ENCODE data around the gene DTNB. TPM values are rescaled to one million over a fixed set of nuclear protein-coding genes. Genes with fewer than 3 reads are reported as not detected.

DTNB gene
- total RNA-seq, 1 experiment from 2014 or later = 26.3 TPM

DNA sequence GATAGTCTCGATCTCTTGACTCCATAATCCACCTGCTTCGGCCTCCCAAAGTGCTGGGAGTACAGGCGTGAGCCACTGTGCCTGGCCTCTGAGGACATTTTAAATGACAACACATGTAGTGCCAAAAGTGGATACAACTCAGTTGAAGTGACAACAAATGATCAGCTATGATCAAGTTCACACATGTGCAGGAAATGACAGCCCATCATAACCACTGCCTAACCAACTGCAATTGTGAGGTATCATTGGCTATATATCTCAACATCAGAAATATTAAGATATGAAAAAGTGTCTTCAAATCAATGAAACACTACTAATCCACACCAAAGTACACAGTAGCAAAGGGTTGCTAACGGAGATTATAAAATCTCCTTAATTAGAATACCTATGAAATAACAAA is 84.8 kb downstream of the DTNB start:
- no TSS peak for BruUV-seq (replicated peaks)
- no peak for DNase-seq (ENCODE audit: unreplicated experiment)
- Mint-ChIP-seq H3K36me3 (ENCODE audit: insufficient read depth, unreplicated experiment) (no peaks in the 10 kb centered on the region), H3K4me3 (ENCODE audit: unreplicated experiment) (no peak overlapping the region), H3K9me3 (ENCODE audit: unreplicated experiment) (no peaks in the 10 kb centered on the region), H3K27ac (ENCODE audit: low read depth, unreplicated experiment) (no peak overlapping the region), H3K4me1 (ENCODE audit: insufficient read depth, unreplicated experiment) (peaks cover 15% of the 10 kb centered on the region), H3K27me3 (ENCODE audit: insufficient read depth, unreplicated experiment) (no peaks in the 10 kb centered on the region)
- TF ChIP-seq, protein P1, sequence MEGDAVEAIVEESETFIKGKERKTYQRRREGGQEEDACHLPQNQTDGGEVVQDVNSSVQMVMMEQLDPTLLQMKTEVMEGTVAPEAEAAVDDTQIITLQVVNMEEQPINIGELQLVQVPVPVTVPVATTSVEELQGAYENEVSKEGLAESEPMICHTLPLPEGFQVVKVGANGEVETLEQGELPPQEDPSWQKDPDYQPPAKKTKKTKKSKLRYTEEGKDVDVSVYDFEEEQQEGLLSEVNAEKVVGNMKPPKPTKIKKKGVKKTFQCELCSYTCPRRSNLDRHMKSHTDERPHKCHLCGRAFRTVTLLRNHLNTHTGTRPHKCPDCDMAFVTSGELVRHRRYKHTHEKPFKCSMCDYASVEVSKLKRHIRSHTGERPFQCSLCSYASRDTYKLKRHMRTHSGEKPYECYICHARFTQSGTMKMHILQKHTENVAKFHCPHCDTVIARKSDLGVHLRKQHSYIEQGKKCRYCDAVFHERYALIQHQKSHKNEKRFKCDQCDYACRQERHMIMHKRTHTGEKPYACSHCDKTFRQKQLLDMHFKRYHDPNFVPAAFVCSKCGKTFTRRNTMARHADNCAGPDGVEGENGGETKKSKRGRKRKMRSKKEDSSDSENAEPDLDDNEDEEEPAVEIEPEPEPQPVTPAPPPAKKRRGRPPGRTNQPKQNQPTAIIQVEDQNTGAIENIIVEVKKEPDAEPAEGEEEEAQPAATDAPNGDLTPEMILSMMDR (IDR thresholded peaks at IDR 0.05; ENCODE audit: unreplicated experiment) = no peak
- ChIA-PET POLR2A (no interaction called here), CTCF (interaction anchor here (1.2 kb wide), 1 partner anchor 18 kb away, joined by 4 read pairs; no protein-coding TSS in a partner anchor)
- intact Hi-C loops (cut with micrococcal nuclease) = no loop called here

DNA sequence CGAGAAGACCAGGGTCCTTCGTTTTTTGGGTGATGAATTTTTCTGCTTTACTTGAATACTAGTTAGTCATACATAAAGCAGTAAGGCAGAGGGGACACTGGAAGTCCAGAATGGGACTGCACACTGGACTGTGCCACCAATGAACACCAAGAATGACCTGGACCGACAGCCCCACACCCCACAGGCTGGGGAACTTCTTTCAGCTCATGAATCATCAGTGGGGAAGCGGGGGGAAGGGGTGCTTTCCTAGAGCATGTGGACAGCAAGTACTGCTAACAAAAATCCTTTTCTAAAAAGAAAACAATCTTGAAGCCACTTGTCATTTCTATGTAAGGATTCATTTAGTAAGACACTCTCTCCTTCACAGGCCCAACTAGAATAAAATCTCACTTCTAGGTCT is 86.0 kb downstream of the DTNB start:
- Mint-ChIP-seq H3K27ac (ENCODE audit: low read depth, unreplicated experiment) (no peak overlapping the region), H3K36me3 (ENCODE audit: insufficient read depth, unreplicated experiment) (no peaks in the 10 kb centered on the region), H3K9me3 (ENCODE audit: unreplicated experiment) (no peaks in the 10 kb centered on the region), H3K27me3 (ENCODE audit: insufficient read depth, unreplicated experiment) (no peaks in the 10 kb centered on the region), H3K4me3 (ENCODE audit: unreplicated experiment) (no peak overlapping the region), H3K4me1 (ENCODE audit: insufficient read depth, unreplicated experiment) (peaks cover 15% of the 10 kb centered on the region)
- intact Hi-C loops (cut with micrococcal nuclease) = no loop called here
- POLR2A ChIA-PET = no interaction called here
- CTCF ChIA-PET = no interaction called here
- no TSS peak for BruUV-seq (replicated peaks)
- TF ChIP-seq, protein P1 (IDR thresholded peaks at IDR 0.05; ENCODE audit: unreplicated experiment) = no peak
- DNase-seq (ENCODE audit: unreplicated experiment) = peak; percentile 37

DNA sequence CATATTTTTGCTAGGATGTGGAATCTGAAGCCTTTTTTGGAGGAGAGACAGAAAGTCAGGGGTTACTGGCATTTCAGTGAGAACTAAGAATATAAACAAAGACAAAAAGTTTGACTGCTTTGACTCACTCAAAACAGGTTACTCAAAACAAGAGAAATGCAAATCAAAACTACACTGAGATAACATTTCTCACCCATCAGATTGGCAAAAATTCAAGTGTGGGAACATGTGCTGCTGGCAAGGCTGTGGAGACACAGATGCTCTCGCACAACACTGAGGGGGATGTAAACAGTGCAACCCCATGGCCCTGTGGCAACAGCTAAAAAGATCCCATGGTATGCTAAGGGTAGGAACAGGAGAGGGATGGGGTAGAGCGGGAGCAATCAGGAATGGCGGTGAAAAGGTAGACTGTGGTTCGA is 86.6 kb downstream of the DTNB start:
- BruUV-seq (replicated peaks) = no TSS peak
- intact Hi-C loops (cut with micrococcal nuclease) = no loop called here

DNA sequence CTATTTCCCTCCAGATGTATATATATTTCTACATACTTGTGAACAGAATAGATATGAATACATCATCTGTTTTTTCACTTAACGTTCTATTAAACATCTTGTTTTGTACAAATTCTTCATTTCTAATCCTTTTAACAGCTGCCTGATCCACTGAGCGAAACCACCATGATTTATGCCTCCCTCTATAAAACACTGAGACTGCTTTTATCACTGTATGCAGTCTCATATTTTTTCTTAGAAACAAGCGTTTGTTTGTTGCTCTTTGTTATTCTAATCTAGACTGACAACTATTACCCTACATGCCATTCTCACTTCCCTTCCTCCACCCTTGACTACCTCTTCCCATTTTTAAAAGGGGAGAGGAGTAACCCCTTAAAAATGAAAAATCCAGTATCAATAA is 88.2 kb downstream of the DTNB start:
- POLR2A ChIA-PET = interaction anchor here (1.2 kb wide), 1 partner anchor 9 kb away, joined by 4 read pairs; no protein-coding TSS in a partner anchor
- no TSS peak for BruUV-seq (replicated peaks)
- intact Hi-C loops (cut with micrococcal nuclease) = no loop called here
- Mint-ChIP-seq H3K36me3 (ENCODE audit: insufficient read depth, unreplicated experiment) (no peaks in the 10 kb centered on the region), H3K27me3 (ENCODE audit: insufficient read depth, unreplicated experiment) (no peaks in the 10 kb centered on the region), H3K4me1 (ENCODE audit: insufficient read depth, unreplicated experiment) (peaks cover 15% of the 10 kb centered on the region), H3K9me3 (ENCODE audit: unreplicated experiment) (no peaks in the 10 kb centered on the region), H3K4me3 (ENCODE audit: unreplicated experiment) (no peak overlapping the region), H3K27ac (ENCODE audit: low read depth, unreplicated experiment) (no peak overlapping the region)
- CTCF ChIA-PET = interaction anchor here (0.7 to 1.4 kb wide), 4 partner anchors 13 to 1395 kb away, joined by 3 to 6 read pairs (median 4); no protein-coding TSS in a partner anchor
- TF ChIP-seq, protein P1 (IDR thresholded peaks at IDR 0.05; ENCODE audit: unreplicated experiment) = no peak
- no peak for DNase-seq (ENCODE audit: unreplicated experiment)

More for the DNA sequence above, 86.6 kb downstream of the DTNB start:
- Mint-ChIP-seq H3K9me3 (ENCODE audit: unreplicated experiment) (no peaks in the 10 kb centered on the region), H3K4me1 (ENCODE audit: insufficient read depth, unreplicated experiment) (peaks cover 15% of the 10 kb centered on the region), H3K27me3 (ENCODE audit: insufficient read depth, unreplicated experiment) (no peaks in the 10 kb centered on the region), H3K36me3 (ENCODE audit: insufficient read depth, unreplicated experiment) (no peaks in the 10 kb centered on the region), H3K27ac (ENCODE audit: low read depth, unreplicated experiment) (peak overlapping the region; percentile 21), H3K4me3 (ENCODE audit: unreplicated experiment) (no peak overlapping the region)
- TF ChIP-seq, protein P1 (IDR thresholded peaks at IDR 0.05; ENCODE audit: unreplicated experiment) = no peak
- ChIA-PET POLR2A (no interaction called here), CTCF (interaction anchor here (1.4 kb wide), 1 partner anchor 11 kb away, joined by 4 read pairs; no protein-coding TSS in a partner anchor)
- peak; percentile 3 for DNase-seq (ENCODE audit: unreplicated experiment)
